Measurements from ENCODE around the gene GRB7. TPM values are rescaled to one million over a fixed set of nuclear protein-coding genes. Genes with fewer than 3 reads are reported as not detected.

The GRB7 gene
- total RNA-seq, 4 donors from 2014 or later, result 0.41 to 0.70 TPM; not detected in 2

- in situ Hi-C loops (cut with MboI; ENCODE audit: low sequenced_read_pairs in 4 of 4) (no loop called here), intact Hi-C loops (cut with DNase I; ENCODE audit: low total_unique reads) (no loop called here)
- H3K36me3 ChIP-seq, result no peaks in the 10 kb centered on the region
- no peak overlapping the region for H3K4me3 ChIP-seq
- ATAC-seq (no peak), DNase-seq (no peak)
- H3K9me3 ChIP-seq, result no peaks in the 10 kb centered on the region
- peaks cover 8 to 21% (median 18%) of the 10 kb centered on the region in 3 donors for H3K27me3 ChIP-seq
- H3K4me1 ChIP-seq, result no peaks in the 10 kb centered on the region
- no peak overlapping the region for H3K27ac ChIP-seq
- no peak for TF ChIP-seq POLR2A (IDR thresholded peaks at IDR 0.05)
- TF ChIP-seq, protein P1, sequence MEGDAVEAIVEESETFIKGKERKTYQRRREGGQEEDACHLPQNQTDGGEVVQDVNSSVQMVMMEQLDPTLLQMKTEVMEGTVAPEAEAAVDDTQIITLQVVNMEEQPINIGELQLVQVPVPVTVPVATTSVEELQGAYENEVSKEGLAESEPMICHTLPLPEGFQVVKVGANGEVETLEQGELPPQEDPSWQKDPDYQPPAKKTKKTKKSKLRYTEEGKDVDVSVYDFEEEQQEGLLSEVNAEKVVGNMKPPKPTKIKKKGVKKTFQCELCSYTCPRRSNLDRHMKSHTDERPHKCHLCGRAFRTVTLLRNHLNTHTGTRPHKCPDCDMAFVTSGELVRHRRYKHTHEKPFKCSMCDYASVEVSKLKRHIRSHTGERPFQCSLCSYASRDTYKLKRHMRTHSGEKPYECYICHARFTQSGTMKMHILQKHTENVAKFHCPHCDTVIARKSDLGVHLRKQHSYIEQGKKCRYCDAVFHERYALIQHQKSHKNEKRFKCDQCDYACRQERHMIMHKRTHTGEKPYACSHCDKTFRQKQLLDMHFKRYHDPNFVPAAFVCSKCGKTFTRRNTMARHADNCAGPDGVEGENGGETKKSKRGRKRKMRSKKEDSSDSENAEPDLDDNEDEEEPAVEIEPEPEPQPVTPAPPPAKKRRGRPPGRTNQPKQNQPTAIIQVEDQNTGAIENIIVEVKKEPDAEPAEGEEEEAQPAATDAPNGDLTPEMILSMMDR (IDR thresholded peaks at IDR 0.05 in 4 of 5, conservative IDR thresholded peaks at IDR 0.05 in 1 of 5), result no peak
Measured at GRCh38 chr17:39765175-39765574, 27.4 kb downstream of the GRB7 start.

- in situ Hi-C loops (cut with MboI; ENCODE audit: low sequenced_read_pairs in 4 of 4), result no loop called here
- H3K36me3 ChIP-seq, result no peaks in the 10 kb centered on the region
- no peak overlapping the region for H3K4me3 ChIP-seq
- ATAC-seq, result no peak
- H3K27me3 ChIP-seq, result peaks cover 8 to 18% (median 18%) of the 10 kb centered on the region in 3 donors
- no peaks in the 10 kb centered on the region for H3K9me3 ChIP-seq
- no peak overlapping the region for H3K27ac ChIP-seq
- intact Hi-C loops (cut with DNase I; ENCODE audit: low total_unique reads), result no loop called here
- no peaks in the 10 kb centered on the region for H3K4me1 ChIP-seq
- DNase-seq, result no peak
- no peak for TF ChIP-seq POLR2A (IDR thresholded peaks at IDR 0.05)
Measured at GRCh38 chr17:39765766-39766165, 28.0 kb downstream of the GRB7 start.

DNA sequence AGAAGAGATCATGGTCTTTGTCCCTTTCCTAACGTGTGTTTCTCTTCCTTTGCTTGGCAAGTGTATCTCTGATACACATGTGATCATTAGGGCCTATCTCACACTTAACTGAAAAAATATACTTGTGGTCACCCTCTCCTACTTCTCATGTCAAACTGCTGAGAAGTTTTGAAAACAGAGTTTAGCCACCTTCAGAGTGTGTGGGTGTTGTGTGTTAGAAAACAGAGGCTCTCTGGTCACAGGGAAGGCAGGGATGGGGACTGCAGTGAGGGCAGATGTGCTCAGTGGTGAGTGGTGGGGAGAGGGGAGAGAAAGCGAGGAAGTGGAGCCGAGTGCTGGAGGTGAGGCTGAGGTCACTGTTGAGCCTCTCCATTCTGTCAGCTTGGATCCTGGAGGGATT, 29.4 kb downstream of the GRB7 start:
- in situ Hi-C loops (cut with MboI; ENCODE audit: low sequenced_read_pairs in 4 of 4) (no loop called here), intact Hi-C loops (cut with DNase I; ENCODE audit: low total_unique reads) (no loop called here)
- ATAC-seq (no peak), DNase-seq (no peak)
- no peak overlapping the region for H3K4me3 ChIP-seq
- H3K27me3 ChIP-seq, result peaks cover 8 to 18% (median 15%) of the 10 kb centered on the region in 3 donors
- H3K27ac ChIP-seq, result no peak overlapping the region
- H3K4me1 ChIP-seq, result no peaks in the 10 kb centered on the region
- no peaks in the 10 kb centered on the region for H3K9me3 ChIP-seq
- no peaks in the 10 kb centered on the region for H3K36me3 ChIP-seq
- TF ChIP-seq, protein P1 (IDR thresholded peaks at IDR 0.05 in 4 of 5, conservative IDR thresholded peaks at IDR 0.05 in 1 of 5), result no peak
- TF ChIP-seq POLR2A (IDR thresholded peaks at IDR 0.05), result no peak

- TF ChIP-seq, protein P1 (IDR thresholded peaks at IDR 0.05 in 4 of 5, conservative IDR thresholded peaks at IDR 0.05 in 1 of 5), result no peak
- TF ChIP-seq POLR2A (IDR thresholded peaks at IDR 0.05), result no peak
- DNase-seq (no peak), ATAC-seq (peak in 1 of 2 donors; percentile 33)
- Histone ChIP-seq H3K9me3 (no peaks in the 10 kb centered on the region), H3K4me3 (no peak overlapping the region), H3K36me3 (no peaks in the 10 kb centered on the region), H3K27ac (no peak overlapping the region), H3K4me1 (no peaks in the 10 kb centered on the region), H3K27me3 (peaks cover 0 to 6% (median 0%) of the 10 kb centered on the region in 3 donors)
- intact Hi-C loops (cut with DNase I; ENCODE audit: low total_unique reads), result no loop called here
- in situ Hi-C loops (cut with MboI; ENCODE audit: low sequenced_read_pairs in 4 of 4), result no loop called here
Measured at GRCh38 chr17:39769974-39770587, 32.3 kb downstream of the GRB7 start.

GRCh38 chr17:39772415-39772814, 34.7 kb downstream of the GRB7 start:
- in situ Hi-C loops (cut with MboI; ENCODE audit: low sequenced_read_pairs in 4 of 4) (no loop called here), intact Hi-C loops (cut with DNase I; ENCODE audit: low total_unique reads) (no loop called here)
- H3K4me1 ChIP-seq, result no peaks in the 10 kb centered on the region
- no peak for DNase-seq
- ATAC-seq, result no peak
- H3K36me3 ChIP-seq, result no peaks in the 10 kb centered on the region
- no peak overlapping the region for H3K4me3 ChIP-seq
- TF ChIP-seq, protein P1 (IDR thresholded peaks at IDR 0.05 in 4 of 5, conservative IDR thresholded peaks at IDR 0.05 in 1 of 5), result no peak
- no peak for TF ChIP-seq POLR2A (IDR thresholded peaks at IDR 0.05)
- H3K27me3 ChIP-seq, result no peaks in the 10 kb centered on the region
- no peak overlapping the region for H3K27ac ChIP-seq
- no peaks in the 10 kb centered on the region for H3K9me3 ChIP-seq
